ENCODE data around the gene MBD5. TPM values are rescaled to one million over a fixed set of nuclear protein-coding genes. Genes with fewer than 3 reads are reported as not detected.
"Not testable (repeated sequence)": the region's sequence is repeated elsewhere in the genome, so short reads cannot be mapped to it uniquely, and the experiment has no call there.

MBD5 gene
- total RNA-seq, 4 donors from 2014 or later, result 11.9 to 51.9 (median 19.7) TPM

- H3K27ac ChIP-seq, result no peak overlapping the region
- H3K4me1 ChIP-seq, result no peaks in the 10 kb centered on the region
- H3K9me3 ChIP-seq, result no peaks in the 10 kb centered on the region
- no peak for DNase-seq (ENCODE audit: low spot score in 2 of 2)
- TF ChIP-seq CTCF (IDR thresholded peaks at IDR 0.05) (no peak), POLR2AphosphoS5 (IDR thresholded peaks at IDR 0.05) (no peak), POLR2A (IDR thresholded peaks at IDR 0.05) (no peak), EP300 (IDR thresholded peaks at IDR 0.05) (no peak)
- no peaks in the 10 kb centered on the region for H3K36me3 ChIP-seq
- no peaks in the 10 kb centered on the region for H3K27me3 ChIP-seq
- no peak overlapping the region for H3K4me3 ChIP-seq
- WGBS, result 97% methylated on average over 3 of the region's 3 CpGs
Measured at GRCh38 chr2:148541792-148542191, 520.9 kb downstream of the MBD5 start.

- Histone ChIP-seq H3K4me1 (no peaks in the 10 kb centered on the region), H3K36me3 (no peaks in the 10 kb centered on the region), H3K27ac (no peak overlapping the region), H3K27me3 (no peaks in the 10 kb centered on the region), H3K4me3 (no peak overlapping the region), H3K9me3 (no peaks in the 10 kb centered on the region)
- 85% methylated on average over 6 of the region's 6 CpGs for WGBS
- TF ChIP-seq POLR2A (IDR thresholded peaks at IDR 0.05) (no peak), POLR2AphosphoS5 (IDR thresholded peaks at IDR 0.05) (no peak), CTCF (IDR thresholded peaks at IDR 0.05) (no peak), EP300 (IDR thresholded peaks at IDR 0.05) (no peak)
- no peak for DNase-seq (ENCODE audit: low spot score in 2 of 2)
Measured at GRCh38 chr2:148542614-148543013, 521.7 kb downstream of the MBD5 start.

GRCh38 chr2:148543088-148543540 is 522.2 kb downstream of the MBD5 start:
- H3K9me3 ChIP-seq; H3K27me3 ChIP-seq; H3K4me1 ChIP-seq; DNase-seq (ENCODE audit: low spot score in 2 of 2); H3K36me3 ChIP-seq; H3K4me3 ChIP-seq; H3K27ac ChIP-seq: not testable (repeated sequence)
- WGBS, result 94% methylated on average over 5 of the region's 5 CpGs

- Histone ChIP-seq H3K27ac (no peak overlapping the region), H3K9me3 (no peaks in the 10 kb centered on the region), H3K27me3 (no peaks in the 10 kb centered on the region), H3K4me3 (no peak overlapping the region), H3K4me1 (no peaks in the 10 kb centered on the region), H3K36me3 (no peaks in the 10 kb centered on the region)
- no peak for TF ChIP-seq POLR2A (IDR thresholded peaks at IDR 0.05)
- no peak for TF ChIP-seq EP300 (IDR thresholded peaks at IDR 0.05)
- no peak for TF ChIP-seq CTCF (IDR thresholded peaks at IDR 0.05)
- TF ChIP-seq POLR2AphosphoS5 (IDR thresholded peaks at IDR 0.05), result no peak
- DNase-seq (ENCODE audit: low spot score in 2 of 2), result no peak
- WGBS, result 67% methylated on average over 1 of the region's 8 CpGs
Measured at GRCh38 chr2:148545390-148546256, 524.7 kb downstream of the MBD5 start.

GRCh38 chr2:148546270-148546669 is 525.4 kb downstream of the MBD5 start:
- Histone ChIP-seq H3K36me3 (no peaks in the 10 kb centered on the region), H3K4me1 (no peaks in the 10 kb centered on the region), H3K27ac (no peak overlapping the region), H3K4me3 (no peak overlapping the region), H3K9me3 (no peaks in the 10 kb centered on the region), H3K27me3 (no peaks in the 10 kb centered on the region)
- DNase-seq (ENCODE audit: low spot score in 2 of 2), result no peak
- 77% methylated on average over 1 of the region's 1 CpG for WGBS
- TF ChIP-seq CTCF (IDR thresholded peaks at IDR 0.05), result no peak
- no peak for TF ChIP-seq POLR2AphosphoS5 (IDR thresholded peaks at IDR 0.05)
- TF ChIP-seq POLR2A (IDR thresholded peaks at IDR 0.05), result no peak
- TF ChIP-seq EP300 (IDR thresholded peaks at IDR 0.05), result no peak
